ENCODE data around the gene HIVEP3.

Gene HIVEP3

GRCh38 chr1:41689139-41689538 lies 229.6 kb downstream of the HIVEP3 start:
- Histone ChIP-seq H4K91ac (ENCODE audit: low read depth, low read length, poor library complexity) (no peak overlapping the region), H3K4ac (ENCODE audit: low read length) (no peak overlapping the region), H3K27ac (replicated peaks; ENCODE audit: low read length) (no peak overlapping the region), H3K27me3 (ENCODE audit: control insufficient read depth in 3 of 3, insufficient read depth in 3 of 3, low read depth in 1 of 3, low read length in 3 of 3) (no peaks in the 10 kb centered on the region), H3K9ac (ENCODE audit: low read depth, low read length, poor library complexity) (no peak overlapping the region), H2AFZ (ENCODE audit: low read length) (no peak overlapping the region), H3K9me3 (replicated peaks in 1 of 2; ENCODE audit: control insufficient read depth in 2 of 2, insufficient read depth in 1 of 2, low read depth in 1 of 2, low read length in 2 of 2) (no peaks in the 10 kb centered on the region), H3K4me3 (ENCODE audit: low read length in 2 of 2) (no peak overlapping the region), H2BK15ac (ENCODE audit: low read length) (no peak overlapping the region), H2BK5ac (ENCODE audit: low read length) (no peak overlapping the region), H3K79me1 (ENCODE audit: low read depth, low read length) (no peaks in the 10 kb centered on the region), H3K4me1 (ENCODE audit: control insufficient read depth in 2 of 2, insufficient read depth in 1 of 2, low read depth in 1 of 2, low read length in 2 of 2) (peaks cover 0 to 2% of the 10 kb centered on the region in 2 donors), H4K8ac (ENCODE audit: low read depth, low read length) (no peak overlapping the region), H3K23ac (ENCODE audit: low read depth, low read length, poor library complexity) (no peak overlapping the region), H3K18ac (ENCODE audit: low read length) (no peak overlapping the region), H3K14ac (ENCODE audit: low read length) (no peak overlapping the region), H2BK120ac (ENCODE audit: low read depth, low read length) (no peak overlapping the region), H3K4me2 (ENCODE audit: insufficient read depth, low read length, poor library complexity, severe bottlenecking) (no peak overlapping the region), H2BK12ac (ENCODE audit: low read length) (no peak overlapping the region), H3K36me3 (replicated peaks in 1 of 2; ENCODE audit: control insufficient read depth in 2 of 2, insufficient read depth in 2 of 2, low read length in 2 of 2) (no peaks in the 10 kb centered on the region), H2AK5ac (ENCODE audit: low read depth, low read length) (no peak overlapping the region)
- no peak for DNase-seq (ENCODE audit: low spot score)
- no CpG with 5 or more reads among the region's 10 CpGs for WGBS, 2 donors (ENCODE audit: extremely low coverage in 2 of 2, insufficient read length in 2 of 2, insufficient replicate concordance in 1 of 2)

- Histone ChIP-seq H3K36me3 (replicated peaks in 1 of 2; ENCODE audit: control insufficient read depth in 2 of 2, insufficient read depth in 2 of 2, low read length in 2 of 2) (no peaks in the 10 kb centered on the region), H3K4ac (ENCODE audit: low read length) (no peak overlapping the region), H3K27me3 (ENCODE audit: control insufficient read depth in 3 of 3, insufficient read depth in 3 of 3, low read depth in 1 of 3, low read length in 3 of 3) (no peaks in the 10 kb centered on the region), H3K4me3 (ENCODE audit: low read length in 2 of 2) (no peak overlapping the region), H2BK15ac (ENCODE audit: low read length) (no peak overlapping the region), H2AK5ac (ENCODE audit: low read depth, low read length) (no peak overlapping the region), H4K8ac (ENCODE audit: low read depth, low read length) (no peak overlapping the region), H3K4me1 (ENCODE audit: control insufficient read depth in 2 of 2, insufficient read depth in 1 of 2, low read depth in 1 of 2, low read length in 2 of 2) (peaks cover 1 to 2% of the 10 kb centered on the region in 2 donors), H3K9me3 (replicated peaks in 1 of 2; ENCODE audit: control insufficient read depth in 2 of 2, insufficient read depth in 1 of 2, low read depth in 1 of 2, low read length in 2 of 2) (no peaks in the 10 kb centered on the region), H2AFZ (ENCODE audit: low read length) (no peak overlapping the region), H3K23ac (ENCODE audit: low read depth, low read length, poor library complexity) (no peak overlapping the region), H3K14ac (ENCODE audit: low read length) (no peak overlapping the region), H2BK5ac (ENCODE audit: low read length) (no peak overlapping the region), H3K4me2 (ENCODE audit: insufficient read depth, low read length, poor library complexity, severe bottlenecking) (no peak overlapping the region), H3K18ac (ENCODE audit: low read length) (no peak overlapping the region), H3K79me1 (ENCODE audit: low read depth, low read length) (no peaks in the 10 kb centered on the region), H2BK12ac (ENCODE audit: low read length) (no peak overlapping the region), H3K27ac (replicated peaks; ENCODE audit: low read length) (no peak overlapping the region), H4K91ac (ENCODE audit: low read depth, low read length, poor library complexity) (no peak overlapping the region), H2BK120ac (ENCODE audit: low read depth, low read length) (no peak overlapping the region), H3K9ac (ENCODE audit: low read depth, low read length, poor library complexity) (no peak overlapping the region)
- no CpG with 5 or more reads among the region's 1 CpG for WGBS, 2 donors (ENCODE audit: extremely low coverage in 2 of 2, insufficient read length in 2 of 2, insufficient replicate concordance in 1 of 2)
- DNase-seq (ENCODE audit: low spot score), result no peak
Observed at GRCh38 chr1:41687007-41687406, 231.7 kb downstream of the HIVEP3 start.

GRCh38 chr1:41683681-41684500 lies 234.8 kb downstream of the HIVEP3 start:
- no peak overlapping the region for H2BK15ac ChIP-seq (ENCODE audit: low read length)

DNA sequence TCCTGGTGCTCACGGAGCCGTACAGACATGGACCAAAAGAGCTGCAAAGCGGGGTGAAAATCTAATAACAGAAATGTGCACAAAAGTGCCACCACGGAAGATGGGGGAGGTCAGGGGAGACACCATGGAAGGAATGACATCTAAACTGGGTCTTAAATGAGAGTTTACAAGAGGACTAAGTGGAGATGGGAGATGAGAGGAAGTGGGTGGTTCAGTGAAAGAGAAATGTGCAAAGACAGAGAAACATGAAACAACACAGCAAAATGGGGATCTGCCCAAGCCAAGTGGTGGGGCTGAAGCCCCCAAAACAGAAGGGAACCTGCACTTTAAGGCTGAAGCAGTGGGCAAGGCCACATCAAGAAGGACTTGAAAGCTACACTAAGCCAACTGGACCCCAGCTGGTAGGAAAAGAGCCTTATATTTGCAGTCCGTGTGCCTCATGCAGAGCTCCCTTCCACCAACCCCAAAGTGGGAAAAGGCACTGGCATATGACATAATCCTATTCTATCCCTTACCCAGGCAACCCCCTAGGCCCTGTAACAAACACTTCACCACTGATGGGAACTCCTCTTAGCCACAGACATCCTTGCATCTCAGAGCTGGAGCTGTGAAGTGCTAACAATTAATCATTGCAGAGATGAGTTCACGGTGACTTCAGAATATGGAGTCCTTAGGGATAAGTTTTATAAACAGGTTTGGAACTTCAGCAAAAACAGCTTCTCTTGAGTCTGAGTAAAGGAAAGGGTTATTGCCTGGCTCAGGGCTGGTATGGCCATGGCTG lies 235.7 kb downstream of the HIVEP3 start:
- H3K14ac ChIP-seq (ENCODE audit: low read length), result no peak overlapping the region
- no peaks in the 10 kb centered on the region for H3K36me3 ChIP-seq (replicated peaks in 1 of 2; ENCODE audit: control insufficient read depth in 2 of 2, insufficient read depth in 2 of 2, low read length in 2 of 2)
- no peak overlapping the region for H3K18ac ChIP-seq (ENCODE audit: low read length)
- H3K9me3 ChIP-seq (replicated peaks in 1 of 2; ENCODE audit: control insufficient read depth in 2 of 2, insufficient read depth in 1 of 2, low read depth in 1 of 2, low read length in 2 of 2), result no peaks in the 10 kb centered on the region
- no peak overlapping the region for H4K8ac ChIP-seq (ENCODE audit: low read depth, low read length)
- H2BK15ac ChIP-seq (ENCODE audit: low read length), result no peak overlapping the region
- no peak overlapping the region for H3K4ac ChIP-seq (ENCODE audit: low read length)
- H3K9ac ChIP-seq (ENCODE audit: low read depth, low read length, poor library complexity), result no peak overlapping the region
- no peak overlapping the region for H2AK5ac ChIP-seq (ENCODE audit: low read depth, low read length)
- no peak overlapping the region for H3K23ac ChIP-seq (ENCODE audit: low read depth, low read length, poor library complexity)
- H3K4me2 ChIP-seq (ENCODE audit: insufficient read depth, low read length, poor library complexity, severe bottlenecking), result no peak overlapping the region
- DNase-seq (ENCODE audit: low spot score), result no peak
- H3K27ac ChIP-seq (replicated peaks; ENCODE audit: low read length), result no peak overlapping the region
- no peaks in the 10 kb centered on the region for H3K27me3 ChIP-seq (ENCODE audit: control insufficient read depth in 3 of 3, insufficient read depth in 3 of 3, low read depth in 1 of 3, low read length in 3 of 3)
- no peak overlapping the region for H2BK120ac ChIP-seq (ENCODE audit: low read depth, low read length)
- H3K79me1 ChIP-seq (ENCODE audit: low read depth, low read length), result no peaks in the 10 kb centered on the region
- H4K91ac ChIP-seq (ENCODE audit: low read depth, low read length, poor library complexity), result no peak overlapping the region
- H3K4me3 ChIP-seq (ENCODE audit: low read length in 2 of 2), result no peak overlapping the region
- H2BK5ac ChIP-seq (ENCODE audit: low read length), result no peak overlapping the region
- H2BK12ac ChIP-seq (ENCODE audit: low read length), result no peak overlapping the region
- peaks cover under 1 to 4% of the 10 kb centered on the region in 2 donors for H3K4me1 ChIP-seq (ENCODE audit: control insufficient read depth in 2 of 2, insufficient read depth in 1 of 2, low read depth in 1 of 2, low read length in 2 of 2)
- H2AFZ ChIP-seq (ENCODE audit: low read length), result no peak overlapping the region
- no CpG with 5 or more reads among the region's 6 CpGs for WGBS, 2 donors (ENCODE audit: extremely low coverage in 2 of 2, insufficient read length in 2 of 2, insufficient replicate concordance in 1 of 2)

More at GRCh38 chr1:41683681-41684500, 234.8 kb downstream of the HIVEP3 start:
- no peaks in the 10 kb centered on the region for H3K27me3 ChIP-seq (ENCODE audit: control insufficient read depth in 3 of 3, insufficient read depth in 3 of 3, low read depth in 1 of 3, low read length in 3 of 3)
- H3K79me1 ChIP-seq (ENCODE audit: low read depth, low read length), result no peaks in the 10 kb centered on the region
- H2BK12ac ChIP-seq (ENCODE audit: low read length), result no peak overlapping the region
- H3K4me3 ChIP-seq (ENCODE audit: low read length in 2 of 2), result no peak overlapping the region
- H2BK120ac ChIP-seq (ENCODE audit: low read depth, low read length), result no peak overlapping the region
- no peak overlapping the region for H2BK5ac ChIP-seq (ENCODE audit: low read length)
- no peak overlapping the region for H4K91ac ChIP-seq (ENCODE audit: low read depth, low read length, poor library complexity)
- no peak overlapping the region for H3K18ac ChIP-seq (ENCODE audit: low read length)
- H3K9ac ChIP-seq (ENCODE audit: low read depth, low read length, poor library complexity), result no peak overlapping the region
- no peak overlapping the region for H3K4ac ChIP-seq (ENCODE audit: low read length)
- H4K8ac ChIP-seq (ENCODE audit: low read depth, low read length), result no peak overlapping the region
- no peak overlapping the region for H3K4me2 ChIP-seq (ENCODE audit: insufficient read depth, low read length, poor library complexity, severe bottlenecking)
- no peak for DNase-seq (ENCODE audit: low spot score)
- whole genome bisulfite sequencing, 2 donors (ENCODE audit: extremely low coverage in 2 of 2, insufficient read length in 2 of 2, insufficient replicate concordance in 1 of 2), result no CpG with 5 or more reads among the region's 4 CpGs
- H2AFZ ChIP-seq (ENCODE audit: low read length), result no peak overlapping the region
- no peak overlapping the region for H3K23ac ChIP-seq (ENCODE audit: low read depth, low read length, poor library complexity)
- no peaks in the 10 kb centered on the region for H3K9me3 ChIP-seq (replicated peaks in 1 of 2; ENCODE audit: control insufficient read depth in 2 of 2, insufficient read depth in 1 of 2, low read depth in 1 of 2, low read length in 2 of 2)
- H2AK5ac ChIP-seq (ENCODE audit: low read depth, low read length), result no peak overlapping the region
- H3K4me1 ChIP-seq (ENCODE audit: control insufficient read depth in 2 of 2, insufficient read depth in 1 of 2, low read depth in 1 of 2, low read length in 2 of 2), result peaks cover 1 to 2% of the 10 kb centered on the region in 2 donors
- no peak overlapping the region for H3K27ac ChIP-seq (replicated peaks; ENCODE audit: low read length)
- H3K14ac ChIP-seq (ENCODE audit: low read length), result no peak overlapping the region
- H3K36me3 ChIP-seq (replicated peaks in 1 of 2; ENCODE audit: control insufficient read depth in 2 of 2, insufficient read depth in 2 of 2, low read length in 2 of 2), result no peaks in the 10 kb centered on the region
